ENCODE measurements around the gene CADPS.
"Not testable (repeated sequence)": the region's sequence is repeated elsewhere in the genome, so short reads cannot be mapped to it uniquely, and the experiment has no call there.

CADPS gene

GRCh38 chr3:62585861-62586260, 289.4 kb downstream of the CADPS start:
- no peak overlapping the region for H3K4me3 ChIP-seq (ENCODE audit: low read depth, low read length)
- TF ChIP-seq CTCF (IDR thresholded peaks at IDR 0.05; ENCODE audit: insufficient read depth, low read depth, low read length, missing control alignments), result no peak
- DNase-seq (ENCODE audit: low read depth), result no peak

GRCh38 chr3:62584636-62585035, 290.6 kb downstream of the CADPS start:
- TF ChIP-seq CTCF (IDR thresholded peaks at IDR 0.05; ENCODE audit: insufficient read depth, low read depth, low read length, missing control alignments), result no peak
- DNase-seq (ENCODE audit: low read depth), result no peak
- H3K4me3 ChIP-seq (ENCODE audit: low read depth, low read length), result no peak overlapping the region

GRCh38 chr3:62582495-62583172, 292.6 kb downstream of the CADPS start:
- no peak for DNase-seq (ENCODE audit: low read depth)
- no peak for TF ChIP-seq CTCF (IDR thresholded peaks at IDR 0.05; ENCODE audit: insufficient read depth, low read depth, low read length, missing control alignments)
- no peak overlapping the region for H3K4me3 ChIP-seq (ENCODE audit: low read depth, low read length)

- not testable (repeated sequence) for H3K4me3 ChIP-seq (ENCODE audit: low read depth, low read length); DNase-seq (ENCODE audit: low read depth)
Observed at GRCh38 chr3:62580485-62580884, 294.7 kb downstream of the CADPS start.

- no peak for TF ChIP-seq CTCF (IDR thresholded peaks at IDR 0.05; ENCODE audit: insufficient read depth, low read depth, low read length, missing control alignments)
- H3K4me3 ChIP-seq (ENCODE audit: low read depth, low read length), result no peak overlapping the region
- no peak for DNase-seq (ENCODE audit: low read depth)
Observed at GRCh38 chr3:62577153-62577552, 298.1 kb downstream of the CADPS start.

GRCh38 chr3:62574266-62574898, 300.8 kb downstream of the CADPS start:
- DNase-seq (ENCODE audit: low read depth), result no peak
- TF ChIP-seq CTCF (IDR thresholded peaks at IDR 0.05; ENCODE audit: insufficient read depth, low read depth, low read length, missing control alignments), result no peak

GRCh38 chr3:62571916-62572315, 303.3 kb downstream of the CADPS start:
- TF ChIP-seq CTCF (IDR thresholded peaks at IDR 0.05; ENCODE audit: insufficient read depth, low read depth, low read length, missing control alignments), result no peak
- DNase-seq (ENCODE audit: low read depth), result no peak
- H3K4me3 ChIP-seq (ENCODE audit: low read depth, low read length), result no peak overlapping the region

More at GRCh38 chr3:62574266-62574898, 300.8 kb downstream of the CADPS start:
- no peak overlapping the region for H3K4me3 ChIP-seq (ENCODE audit: low read depth, low read length)
